SK-N-MC (cell line): Measurements from ENCODE around the gene NOL4.

Source experiments
- EZH2 ChIP-seq: fragments of 200-600 bp; sonication (generic); IDR thresholded peaks from one replicate; pipeline ENCODE4 v1.6.1; 2017; ENCODE audit warnings: antibody characterized with exemption
- POLR2AphosphoS5 ChIP-seq: IDR thresholded peaks from 2 replicates; pipeline ENCODE4 v1.6.1; 2012; ENCODE audit warnings: mild to moderate bottlenecking, low read depth, low read length, borderline replicate concordance

DNA sequence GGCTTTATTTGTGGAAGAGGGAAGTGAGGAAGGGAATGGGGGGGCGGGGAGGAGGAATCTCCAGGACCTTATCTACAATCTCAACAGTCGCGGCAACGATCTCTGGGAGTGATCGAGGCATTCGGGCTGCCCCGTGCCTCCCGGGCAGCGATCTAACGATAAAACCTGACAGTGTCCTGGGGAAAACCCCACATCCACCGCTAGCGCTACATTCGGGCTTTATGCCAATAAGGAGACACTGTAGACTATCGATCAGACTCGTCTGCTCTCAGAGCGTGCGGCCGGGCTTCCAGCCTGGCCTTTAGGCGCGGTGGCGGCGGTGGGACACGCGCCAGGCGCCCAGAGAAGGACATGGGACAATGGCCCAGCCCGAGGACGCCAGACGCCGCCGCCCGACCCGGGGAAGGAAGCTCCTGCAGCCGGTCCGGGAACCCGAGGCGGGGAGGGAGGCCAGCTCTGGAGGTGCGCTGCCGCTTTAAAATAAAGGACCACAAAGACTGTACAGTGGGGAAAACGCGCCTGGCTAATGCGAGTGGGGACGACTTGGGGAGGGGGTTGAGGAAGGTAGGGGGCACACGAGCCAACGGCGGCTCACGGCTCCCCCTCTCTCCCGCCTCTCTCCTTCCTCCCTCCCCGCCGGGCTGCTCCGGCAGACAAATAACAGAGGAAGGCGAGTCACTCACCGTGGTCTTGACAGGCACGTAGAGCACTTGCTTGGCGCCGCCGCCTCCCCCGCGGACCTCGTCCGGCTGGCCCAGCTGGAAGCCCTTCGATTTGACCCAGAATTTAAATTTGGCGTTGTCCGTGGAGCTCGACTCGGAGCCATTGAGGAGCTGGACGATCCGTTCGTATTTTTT, 2.2 kb downstream of the NOL4 start:
- no peak for TF ChIP-seq POLR2AphosphoS5
- no peak for TF ChIP-seq EZH2
